Epithelial cell of prostate (primary cell): ENCODE measurements around the gene HMCN2.

Source experiments
- DNase-seq: peaks from one replicate; pipeline ENCODE4 v3.0.0-alpha.2; 2011; ENCODE audit warnings: low read depth, low spot score
- H3K27ac ChIP-seq: fragments of 450-650 bp; 2 replicates; pipeline ENCODE4 v1.5.1; 2017; ENCODE audit warnings: mild to moderate bottlenecking

HMCN2 gene

DNA sequence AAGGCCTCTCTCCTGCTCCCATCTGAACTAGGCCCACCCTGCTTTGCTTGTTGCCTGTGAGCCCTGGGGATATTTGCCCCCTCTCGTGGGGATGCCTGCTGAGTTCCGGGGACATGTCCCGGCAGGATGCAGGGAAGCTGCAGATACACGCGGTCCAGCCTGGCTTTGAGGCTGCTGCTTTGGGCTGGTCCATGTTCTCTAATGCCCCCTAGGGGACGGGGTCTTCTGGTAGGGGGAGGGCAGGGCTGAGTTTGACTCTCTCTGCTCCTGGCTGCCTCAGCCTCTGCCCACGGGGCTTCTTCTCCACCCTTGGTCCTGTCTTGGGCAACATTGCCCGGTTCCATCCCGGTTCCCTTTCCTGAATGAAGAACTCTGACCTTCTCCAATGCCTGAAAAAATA is 94.3 kb downstream of the HMCN2 start:
- no peak overlapping the region for H3K27ac ChIP-seq
- no peak for DNase-seq

DNA sequence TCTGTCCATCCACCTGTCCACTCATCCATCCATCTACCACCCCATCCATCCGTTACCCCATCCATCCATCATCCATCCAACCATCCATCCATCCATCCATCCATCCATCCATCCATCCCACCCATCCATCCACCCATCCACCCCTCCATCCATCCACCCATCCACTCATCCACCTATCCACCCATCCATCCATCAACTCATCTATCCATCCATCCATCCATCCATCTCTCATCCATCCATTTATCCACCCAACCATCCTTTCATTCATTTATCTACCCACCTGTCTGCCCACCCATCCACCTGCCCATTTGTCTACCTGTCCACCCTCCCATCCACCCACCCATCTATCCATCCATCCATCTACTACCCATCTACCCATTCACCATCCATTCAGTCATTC is 95.1 kb downstream of the HMCN2 start:
- H3K27ac ChIP-seq = no peak overlapping the region
- no peak for DNase-seq

DNA sequence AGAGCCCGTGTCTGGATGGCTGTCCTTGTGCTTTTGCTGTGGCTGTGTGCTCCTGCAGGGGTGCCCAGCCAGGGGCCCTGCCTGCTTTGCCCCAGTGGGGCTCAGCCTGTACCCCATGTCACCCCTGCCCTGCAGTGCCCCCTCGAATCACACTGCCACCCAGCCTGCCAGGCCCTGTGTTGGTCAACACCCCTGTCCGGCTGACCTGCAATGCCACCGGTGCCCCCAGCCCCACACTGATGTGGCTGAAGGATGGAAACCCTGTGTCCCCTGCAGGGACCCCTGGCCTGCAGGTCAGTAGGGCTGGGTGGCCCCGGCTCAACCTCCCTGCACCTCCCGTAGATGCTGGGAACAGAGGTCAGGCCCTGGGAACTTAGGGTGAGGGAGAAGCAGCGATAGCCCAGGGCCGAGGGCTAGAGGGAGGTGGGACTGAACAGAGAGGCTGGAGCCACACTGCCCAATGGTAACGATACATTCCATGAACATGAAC is 96.4 kb downstream of the HMCN2 start:
- DNase-seq = no peak

DNA sequence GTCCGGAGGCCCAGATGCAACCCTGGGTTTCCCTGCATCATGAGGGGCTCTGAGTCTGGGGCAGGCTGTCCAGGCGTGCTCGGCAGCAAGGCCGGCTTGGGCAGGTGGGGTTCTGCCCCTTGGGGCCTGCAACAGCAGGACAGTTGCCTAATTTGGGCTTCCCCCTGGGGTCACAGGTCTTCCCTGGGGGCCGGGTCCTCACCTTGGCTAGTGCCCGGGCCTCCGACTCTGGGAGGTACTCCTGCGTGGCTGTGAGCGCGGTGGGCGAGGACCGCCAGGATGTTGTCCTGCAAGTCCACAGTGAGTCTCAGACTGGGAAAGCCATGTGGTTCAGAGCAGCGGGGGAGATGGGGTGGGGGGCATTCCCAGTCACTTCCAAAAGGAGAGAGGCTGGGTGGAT is 97.1 kb downstream of the HMCN2 start:
- DNase-seq = no peak
- no peak overlapping the region for H3K27ac ChIP-seq

More for the DNA sequence above, 96.4 kb downstream of the HMCN2 start:
- no peak overlapping the region for H3K27ac ChIP-seq

DNA sequence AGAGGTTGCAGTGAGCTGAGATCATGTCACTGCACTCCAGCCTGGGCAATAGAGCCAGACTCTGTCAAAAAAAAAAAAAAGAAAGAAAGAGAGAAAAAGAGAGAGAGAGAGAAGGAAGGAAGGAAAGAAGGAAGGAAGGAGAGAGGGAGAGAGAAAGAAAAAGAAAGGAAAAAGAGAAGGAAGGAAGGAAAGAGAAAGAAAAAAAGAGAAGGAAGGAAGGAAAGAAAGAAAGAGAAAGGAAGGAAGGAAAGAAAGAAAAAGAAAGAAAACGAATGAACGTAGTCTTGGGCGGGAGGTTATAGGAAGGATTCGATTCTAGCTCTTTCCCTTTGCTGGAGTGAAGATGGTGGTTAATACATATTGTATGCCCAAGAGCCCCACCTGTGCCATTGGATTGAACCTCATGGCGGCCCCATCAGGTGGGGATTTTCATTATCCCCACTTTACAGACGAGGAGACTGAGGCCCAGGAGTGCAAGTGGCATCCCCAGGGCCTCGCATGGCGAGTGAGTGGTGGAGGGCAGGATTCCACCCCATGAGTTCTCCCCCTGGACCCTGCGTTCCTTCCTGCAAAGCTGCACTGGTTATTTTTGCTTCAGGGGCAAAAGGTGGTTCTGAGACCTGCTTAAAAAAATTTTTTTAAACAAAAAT is 98.3 kb downstream of the HMCN2 start:
- no peak overlapping the region for H3K27ac ChIP-seq
- DNase-seq = no peak

DNA sequence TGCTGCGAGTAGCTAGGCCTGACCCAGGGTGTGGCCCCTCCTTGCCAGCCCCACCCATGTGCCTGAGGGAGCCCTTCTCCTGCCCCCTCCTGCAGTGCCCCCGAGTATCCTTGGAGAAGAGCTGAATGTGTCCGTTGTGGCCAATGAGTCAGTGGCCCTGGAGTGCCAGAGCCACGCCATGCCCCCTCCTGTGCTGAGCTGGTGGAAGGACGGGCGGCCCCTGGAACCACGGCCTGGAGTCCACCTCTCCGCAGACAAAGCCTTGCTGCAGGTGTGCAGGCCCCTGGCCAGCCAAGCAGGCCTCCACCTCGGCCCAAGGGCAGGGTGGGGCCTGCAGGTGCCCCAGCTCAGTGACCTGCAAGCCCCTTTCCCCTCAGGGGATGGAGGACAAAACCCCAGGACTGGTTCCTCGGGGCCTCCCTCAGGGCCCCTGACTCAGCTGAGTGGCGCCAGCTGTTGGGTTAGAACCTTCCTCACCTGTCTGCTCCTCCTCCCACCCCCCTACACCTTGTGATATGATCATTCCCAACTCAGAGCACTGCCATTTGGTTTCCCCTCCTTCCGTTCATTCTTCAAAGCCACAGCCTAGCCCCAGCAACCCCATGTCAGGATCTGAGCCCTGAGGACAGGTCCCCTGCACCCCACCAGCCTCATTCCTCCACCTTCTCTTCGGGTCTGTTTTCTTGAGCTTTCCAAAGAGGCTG is 99.2 kb downstream of the HMCN2 start:
- DNase-seq = no peak
- H3K27ac ChIP-seq = no peak overlapping the region

DNA sequence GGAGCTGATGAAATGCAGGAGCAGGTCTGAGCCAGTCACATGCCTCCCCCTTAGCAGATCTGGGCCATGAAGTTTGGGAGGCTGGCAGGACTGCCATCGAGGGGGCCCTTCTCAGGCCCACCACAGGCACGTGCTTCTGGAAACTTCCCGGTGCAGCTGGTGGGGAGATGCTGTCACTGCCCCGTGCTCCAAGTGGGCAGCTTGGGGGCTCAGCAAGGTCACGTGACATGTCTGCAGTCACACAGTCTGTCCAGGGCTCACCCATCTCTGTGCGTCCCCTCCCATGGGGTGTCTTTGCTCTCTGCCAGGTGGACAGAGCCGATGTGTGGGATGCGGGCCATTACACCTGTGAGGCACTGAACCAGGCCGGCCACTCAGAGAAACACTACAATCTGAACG is 99.8 kb downstream of the HMCN2 start:
- DNase-seq = no peak
- H3K27ac ChIP-seq = no peak overlapping the region

DNA sequence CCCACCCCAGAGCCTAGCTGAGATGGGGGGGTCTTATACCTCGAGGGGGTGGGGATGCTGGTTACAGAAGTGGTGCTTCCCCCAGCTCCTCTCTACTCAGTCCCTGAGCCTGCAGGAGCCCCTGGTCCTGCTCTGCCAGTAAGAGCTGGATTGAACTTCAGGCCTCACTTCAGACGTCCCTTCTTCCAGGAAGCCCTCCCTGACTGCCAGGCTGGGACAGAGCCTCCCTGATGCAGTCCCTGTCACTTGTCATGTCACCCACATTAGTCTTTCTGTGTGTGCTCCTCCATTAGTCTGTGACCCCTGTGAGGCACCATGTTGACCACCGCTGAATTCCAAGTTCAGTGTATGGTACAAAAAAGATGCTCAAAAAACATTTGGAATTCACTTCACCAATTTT is 100.5 kb downstream of the HMCN2 start:
- no peak overlapping the region for H3K27ac ChIP-seq
- no peak for DNase-seq

DNA sequence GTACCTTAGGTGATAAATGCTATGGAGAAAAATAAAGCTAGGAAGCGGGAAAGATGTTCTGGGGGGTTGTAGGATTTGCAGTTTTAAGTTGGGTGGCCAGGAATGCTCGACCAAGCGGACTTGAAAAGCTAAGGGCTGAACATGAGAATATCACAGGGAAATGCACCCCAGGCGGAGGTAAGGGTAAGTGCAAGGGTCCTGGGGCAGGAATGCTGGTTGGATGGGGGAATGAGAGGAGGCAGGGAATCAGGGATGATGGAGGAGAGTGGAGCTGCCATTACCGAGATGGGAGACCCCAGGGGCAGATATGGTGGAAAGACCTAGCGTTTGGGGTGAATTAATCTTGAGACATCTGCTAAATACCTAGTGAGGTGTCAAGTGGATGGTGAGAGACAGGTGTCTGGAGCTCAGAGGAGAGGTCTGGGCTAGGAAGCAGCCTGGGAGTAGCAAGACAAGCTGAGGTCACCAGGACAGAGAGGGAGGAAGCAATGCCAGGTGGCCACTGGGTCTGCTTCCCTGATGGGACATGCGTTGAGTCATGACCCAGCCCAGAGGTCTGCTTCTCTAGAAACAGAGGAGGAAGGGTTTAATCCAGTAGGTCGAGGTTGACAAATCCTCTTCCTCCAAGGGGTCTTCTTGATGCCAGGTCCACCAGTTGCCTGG is 101.5 kb downstream of the HMCN2 start:
- DNase-seq = no peak
- no peak overlapping the region for H3K27ac ChIP-seq

DNA sequence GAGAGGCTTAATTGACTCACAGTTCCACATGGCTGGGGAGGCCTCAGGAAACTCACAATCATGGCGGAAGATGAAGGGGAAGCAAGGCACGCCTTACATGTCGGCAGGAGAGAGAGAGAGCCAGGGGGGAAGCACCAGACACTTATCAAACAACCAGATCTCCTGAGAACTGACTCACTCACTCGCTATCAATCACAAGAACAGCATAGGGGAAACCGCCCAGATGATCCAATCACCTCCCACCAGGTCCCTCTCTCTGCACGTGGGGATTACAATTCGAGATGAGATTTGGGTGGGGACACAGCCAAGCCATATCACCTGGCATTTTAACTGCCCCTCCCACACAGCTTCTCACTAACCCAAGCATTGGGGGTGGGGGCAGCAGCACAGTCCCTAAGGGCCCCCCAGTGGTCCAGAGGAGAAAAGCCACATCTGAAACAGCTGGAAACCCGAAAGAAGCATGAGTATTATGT is 103.1 kb downstream of the HMCN2 start:
- H3K27ac ChIP-seq = no peak overlapping the region
- DNase-seq = no peak

DNA sequence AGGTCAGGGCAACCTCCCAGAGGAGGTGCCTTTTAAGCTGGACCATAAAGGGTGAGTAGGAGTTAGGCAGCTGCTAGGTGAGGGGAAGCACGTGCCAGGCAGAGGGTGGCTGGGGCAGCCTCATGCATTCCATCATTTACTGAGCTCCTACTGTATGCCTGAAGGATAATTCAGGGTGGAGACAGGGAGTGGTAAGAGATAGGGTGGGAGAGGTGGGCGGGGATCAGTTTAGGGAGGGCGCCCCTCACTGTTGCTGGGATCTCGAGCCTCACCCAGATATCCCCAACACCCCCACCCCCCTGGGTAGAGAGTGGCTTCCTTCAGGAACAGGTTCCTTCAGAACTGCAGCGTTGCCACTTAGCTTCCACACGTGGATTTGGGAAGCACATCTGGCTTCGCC is 104.7 kb downstream of the HMCN2 start:
- no peak for DNase-seq
- H3K27ac ChIP-seq = no peak overlapping the region

DNA sequence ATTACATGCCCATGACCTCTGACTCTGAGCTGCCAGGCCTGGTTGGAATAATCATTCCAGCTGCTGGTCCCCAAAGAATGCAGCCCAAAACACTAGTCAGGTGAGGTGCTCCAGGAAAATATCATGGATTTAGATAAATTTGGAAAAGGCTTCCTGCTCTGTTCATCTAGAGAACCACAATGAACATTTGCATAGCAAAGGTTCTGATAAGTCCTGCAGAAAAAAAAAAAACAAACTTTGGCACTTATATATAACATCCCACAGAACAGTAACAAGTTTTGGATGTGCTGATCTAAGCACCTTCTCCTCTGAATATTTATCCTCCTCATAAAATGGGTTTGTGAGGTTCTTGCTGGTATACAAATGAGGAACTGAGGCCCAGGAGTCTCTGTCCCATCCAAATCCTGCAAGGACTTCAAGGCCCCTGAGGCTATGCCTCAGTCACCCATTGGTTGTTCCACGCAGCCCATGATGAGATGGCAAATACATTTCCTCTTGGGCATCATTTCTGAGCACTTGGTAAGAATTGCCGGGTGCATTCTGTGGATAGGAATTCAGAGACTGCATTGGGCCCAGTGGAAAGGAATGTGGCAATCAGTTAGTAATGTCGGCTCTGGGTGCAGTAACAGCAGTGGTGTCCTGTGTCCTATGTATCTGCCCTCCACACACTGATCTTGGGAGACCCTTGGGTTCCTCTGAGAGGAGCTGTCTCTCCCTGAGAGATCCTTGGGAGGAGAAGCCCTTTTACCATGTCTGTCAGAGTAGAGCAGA is 105.8 kb downstream of the HMCN2 start:
- H3K27ac ChIP-seq = no peak overlapping the region
- no peak for DNase-seq

DNA sequence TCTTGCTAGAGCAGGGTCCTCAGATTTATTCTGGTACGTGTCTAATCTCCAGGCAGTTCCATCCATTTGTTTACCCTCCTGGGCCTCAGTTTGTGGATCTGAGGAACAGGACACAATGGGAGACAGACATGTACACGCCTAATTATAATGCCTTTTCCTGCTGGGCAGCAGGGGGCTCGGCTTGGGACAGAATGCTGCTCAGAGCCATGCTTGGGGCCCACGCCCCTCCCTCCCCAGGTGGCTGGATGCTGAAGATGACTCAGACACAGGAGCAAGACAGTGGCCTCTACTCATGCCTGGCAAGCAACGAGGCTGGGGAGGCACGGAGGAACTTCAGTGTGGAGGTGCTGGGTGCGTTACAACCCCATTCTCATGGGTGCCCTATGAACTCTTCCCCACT is 106.5 kb downstream of the HMCN2 start:
- no peak overlapping the region for H3K27ac ChIP-seq
- DNase-seq = no peak

DNA sequence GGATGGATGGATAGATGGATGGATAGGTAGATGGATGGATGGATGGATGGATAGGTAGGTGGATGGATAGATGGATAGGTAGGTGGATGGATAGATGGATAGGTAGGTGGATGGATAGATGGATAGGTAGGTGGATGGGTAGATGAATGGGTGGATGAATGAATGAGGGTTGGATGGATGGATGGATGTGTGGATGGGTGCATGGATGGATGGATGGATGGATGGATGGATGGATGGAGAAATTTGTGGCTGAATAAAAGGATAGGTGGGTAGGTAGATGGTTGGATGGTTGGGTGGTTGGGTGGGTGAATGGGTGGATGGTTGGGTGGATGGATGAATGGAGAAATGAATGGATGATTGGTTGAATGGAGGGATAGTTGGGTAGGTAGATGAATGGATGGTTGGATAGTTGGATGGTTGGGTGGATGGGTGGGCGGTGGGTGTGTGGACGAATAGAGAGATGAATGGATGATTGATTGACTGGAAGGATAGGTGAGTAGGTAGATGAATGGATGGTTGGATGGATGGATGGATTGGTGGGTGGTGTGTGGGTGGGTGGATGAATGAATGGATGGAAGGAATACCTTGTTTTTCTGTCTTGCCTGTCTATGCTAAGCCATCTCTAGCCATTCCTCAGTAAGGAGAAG is 108.2 kb downstream of the HMCN2 start:
- DNase-seq = no peak
- H3K27ac ChIP-seq = no peak overlapping the region

DNA sequence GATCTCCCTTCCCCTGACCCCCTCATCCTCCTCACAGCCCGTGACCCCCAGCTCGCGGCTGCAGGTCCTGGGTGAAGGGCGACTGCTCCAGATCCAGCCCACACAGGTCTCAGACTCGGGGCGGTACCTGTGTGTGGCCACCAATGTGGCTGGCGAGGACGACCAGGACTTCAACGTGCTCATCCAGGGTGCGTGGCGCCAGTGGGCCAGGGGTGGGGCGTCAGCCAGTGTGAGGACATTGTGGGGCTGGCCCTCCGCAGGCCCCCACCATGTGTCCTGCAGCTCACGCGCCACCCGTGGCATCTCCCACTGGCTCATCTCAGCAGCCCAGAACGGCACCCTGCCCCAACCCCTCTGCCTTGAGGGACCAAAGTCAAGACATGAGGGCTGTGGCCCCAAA is 112.1 kb downstream of the HMCN2 start:
- H3K27ac ChIP-seq = no peak overlapping the region
- DNase-seq = no peak

DNA sequence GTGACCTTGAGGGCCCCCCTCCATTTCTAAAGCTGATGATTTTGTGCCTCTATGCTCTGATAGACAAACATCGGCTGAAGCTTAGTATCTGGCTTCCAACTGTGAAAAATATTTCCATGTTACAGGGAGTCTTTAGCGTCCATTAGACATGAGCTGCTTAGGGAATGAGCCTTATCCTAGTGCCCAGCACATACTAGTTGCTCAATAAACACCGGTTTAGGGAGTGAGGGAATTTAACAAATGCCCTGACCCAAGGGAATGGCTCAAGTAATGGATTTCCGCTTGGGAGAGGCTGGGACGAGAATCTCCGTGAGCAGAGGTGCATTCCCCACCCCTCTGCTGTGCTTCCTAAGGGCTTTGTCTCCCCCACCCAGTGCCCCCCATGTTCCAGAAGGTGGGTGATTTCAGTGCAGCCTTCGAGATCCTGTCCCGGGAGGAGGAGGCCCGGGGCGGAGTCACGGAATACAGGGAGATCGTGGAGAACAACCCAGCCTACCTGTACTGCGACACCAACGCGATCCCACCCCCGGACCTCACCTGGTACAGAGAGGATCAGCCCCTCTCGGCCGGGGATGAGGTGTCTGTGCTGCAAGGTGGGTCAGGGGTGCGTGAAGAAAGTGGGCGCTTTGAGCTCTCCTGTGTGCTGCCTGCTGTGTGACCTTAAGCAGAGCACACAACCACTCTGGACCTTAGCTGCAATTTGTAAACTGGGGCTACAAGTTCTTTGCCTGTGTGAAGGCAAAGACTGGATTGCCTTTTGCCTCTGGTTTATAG is 113.5 kb downstream of the HMCN2 start:
- no peak for DNase-seq
- no peak overlapping the region for H3K27ac ChIP-seq

DNA sequence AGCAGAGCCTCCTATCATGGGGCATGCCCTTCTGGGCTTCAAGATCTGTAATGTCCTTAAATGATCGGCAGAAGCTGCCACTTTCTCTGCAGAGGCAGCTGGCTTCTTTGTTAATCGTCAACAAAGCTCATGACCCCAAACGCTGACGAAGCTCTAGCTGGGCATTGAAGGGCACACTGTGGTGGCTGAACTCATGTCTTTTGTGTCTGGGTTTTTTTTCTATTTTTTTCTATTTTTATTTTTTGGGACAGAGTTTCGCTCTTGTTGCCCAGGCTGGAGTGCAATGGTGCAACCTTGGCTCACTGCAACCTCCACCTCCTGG is 114.0 kb downstream of the HMCN2 start:
- DNase-seq = no peak
- H3K27ac ChIP-seq = no peak overlapping the region

DNA sequence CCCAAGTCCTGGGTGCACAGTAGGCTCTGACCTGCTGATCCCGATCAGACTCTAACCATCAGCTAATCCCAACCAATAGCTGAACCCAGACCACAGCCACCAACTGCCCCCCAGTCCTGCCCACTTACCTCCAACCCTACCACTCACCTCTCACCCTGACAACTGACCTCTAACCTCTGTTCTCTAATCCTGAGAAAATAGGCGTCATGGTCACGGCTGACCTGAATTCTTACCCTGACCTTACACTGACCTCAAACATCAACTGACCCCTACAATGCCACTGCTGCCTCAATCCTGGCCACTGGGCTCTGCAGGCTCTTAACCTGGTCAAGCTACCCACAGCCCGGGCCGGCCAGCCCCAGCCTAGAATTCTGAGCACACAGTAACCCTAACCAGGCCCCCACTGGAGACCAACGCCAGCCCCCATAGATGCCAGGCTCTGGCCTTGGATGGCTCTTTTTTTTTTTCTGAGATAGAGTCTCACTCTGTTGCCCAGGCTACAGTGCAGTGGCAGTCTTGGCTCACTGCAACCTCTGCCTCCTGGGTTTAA is 115.4 kb downstream of the HMCN2 start:
- no peak overlapping the region for H3K27ac ChIP-seq

DNA sequence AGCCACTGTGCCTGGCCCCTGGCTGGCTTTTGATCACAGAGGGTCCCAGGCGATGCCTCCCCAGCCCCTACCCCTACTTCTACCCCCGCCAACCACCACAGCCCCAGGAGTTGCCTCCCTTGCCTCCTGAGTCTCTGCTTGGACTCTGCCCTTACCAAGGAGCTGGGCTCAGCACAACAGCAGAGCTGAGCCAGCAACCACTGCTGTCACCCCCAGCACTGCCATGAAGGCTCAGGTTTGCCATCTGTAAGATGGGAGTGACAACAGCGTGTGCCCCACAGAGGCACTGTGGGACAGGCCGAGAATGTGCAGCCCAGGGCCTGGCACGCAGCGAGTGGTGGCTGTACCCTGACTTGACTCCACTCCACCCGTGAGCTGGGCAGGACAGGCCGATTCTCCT is 116.1 kb downstream of the HMCN2 start:
- no peak overlapping the region for H3K27ac ChIP-seq
- no peak for DNase-seq

More for the DNA sequence above, 115.4 kb downstream of the HMCN2 start:
- no peak for DNase-seq
